Adipocyte (in vitro differentiated cells): ENCODE data around the gene MYO16.
A peak's percentile ranks its signal among the peaks of the same experiment; 100 is the strongest.

Experiments
- DNase-seq: peaks from one replicate; pipeline ENCODE4 v3.0.0-alpha.2; 2015; ENCODE audit warnings: low read depth
- H3K27me3 ChIP-seq: replicated peaks from 2 replicates; pipeline ENCODE4 v1.7.0; 2013; ENCODE audit warnings: mild to moderate bottlenecking, low read length, moderate library complexity; ENCODE audit not compliant: control insufficient read depth, insufficient read depth
- H3K36me3 ChIP-seq: 2 replicates; pipeline ENCODE4 v1.7.0; 2013; ENCODE audit warnings: low read length, mild to moderate bottlenecking, moderate library complexity; ENCODE audit not compliant: control insufficient read depth, insufficient read depth, severe bottlenecking
- H3K4me1 ChIP-seq: 2 replicates; pipeline ENCODE4 v1.7.0; 2013; ENCODE audit warnings: mild to moderate bottlenecking, low read length, moderate library complexity; ENCODE audit not compliant: control insufficient read depth, insufficient read depth
- H3K4me3 ChIP-seq: 2 replicates; pipeline ENCODE4 v1.7.0; 2013; ENCODE audit warnings: mild to moderate bottlenecking, low read length, moderate library complexity
- H3K9ac ChIP-seq: 2 replicates; pipeline ENCODE4 v1.7.0; 2013; ENCODE audit warnings: mild to moderate bottlenecking, low read length, moderate library complexity
- H3K9me3 ChIP-seq: 2 replicates; pipeline ENCODE4 v1.7.0; 2013; ENCODE audit warnings: mild to moderate bottlenecking, low read length, moderate library complexity; ENCODE audit not compliant: control insufficient read depth

MYO16 gene

DNA sequence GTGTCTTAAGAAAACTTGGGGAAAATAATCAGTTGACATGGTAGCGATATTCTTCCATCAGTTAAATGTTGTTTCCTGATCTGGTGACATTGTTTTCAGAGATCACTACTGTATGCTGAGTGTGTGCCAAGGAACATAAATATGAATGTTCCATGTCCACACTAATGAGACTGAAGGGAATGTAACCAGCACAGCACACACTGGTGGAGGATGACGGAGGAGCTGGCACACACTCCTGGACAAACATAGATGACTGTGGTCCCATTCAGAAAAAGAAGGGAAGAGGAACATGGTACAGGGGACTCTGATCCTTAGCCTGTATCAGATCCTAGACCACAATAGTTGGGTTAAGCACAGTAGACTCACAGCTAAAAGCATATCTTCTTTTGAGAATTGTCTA, 574.8 kb downstream of the MYO16 start:
- no peaks in the 10 kb centered on the region for H3K27me3 ChIP-seq
- no peak overlapping the region for H3K4me3 ChIP-seq
- H3K4me1 ChIP-seq: peaks cover 3% of the 10 kb centered on the region
- no peak for DNase-seq
- no peaks in the 10 kb centered on the region for H3K9me3 ChIP-seq
- H3K9ac ChIP-seq: no peak overlapping the region
- no peaks in the 10 kb centered on the region for H3K36me3 ChIP-seq

- H3K27me3 ChIP-seq: no peaks in the 10 kb centered on the region
- no peak overlapping the region for H3K4me3 ChIP-seq
- no peak for DNase-seq
- H3K9ac ChIP-seq: no peak overlapping the region
- no peaks in the 10 kb centered on the region for H3K9me3 ChIP-seq
- H3K36me3 ChIP-seq: no peaks in the 10 kb centered on the region
- H3K4me1 ChIP-seq: peaks cover 3% of the 10 kb centered on the region
Observed at GRCh38 chr13:109204657-109205056, 575.2 kb downstream of the MYO16 start.

DNA sequence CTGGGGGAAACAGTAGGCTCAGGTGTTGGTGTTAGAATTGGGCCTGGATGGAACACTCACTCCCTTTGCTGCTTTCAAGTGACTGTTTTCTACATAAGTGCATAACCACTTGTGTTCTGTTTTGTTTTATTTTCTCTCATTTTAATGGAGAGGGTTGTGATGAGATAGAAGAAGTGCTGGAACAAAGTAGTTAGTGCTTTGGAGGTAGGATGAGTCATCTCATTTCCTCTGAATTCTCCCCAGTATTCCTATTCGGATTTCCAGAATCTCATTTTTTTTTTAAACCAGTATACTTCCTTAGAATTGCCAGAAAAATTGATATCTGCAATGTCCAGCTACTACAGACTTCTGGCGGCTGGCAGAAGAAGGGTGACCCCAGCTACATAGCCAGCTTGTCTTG, 575.9 kb downstream of the MYO16 start:
- H3K4me3 ChIP-seq: no peak overlapping the region
- H3K9ac ChIP-seq: no peak overlapping the region
- DNase-seq: no peak
- H3K27me3 ChIP-seq: no peaks in the 10 kb centered on the region
- H3K9me3 ChIP-seq: no peaks in the 10 kb centered on the region
- no peaks in the 10 kb centered on the region for H3K36me3 ChIP-seq
- H3K4me1 ChIP-seq: peaks cover under 1% of the 10 kb centered on the region

DNA sequence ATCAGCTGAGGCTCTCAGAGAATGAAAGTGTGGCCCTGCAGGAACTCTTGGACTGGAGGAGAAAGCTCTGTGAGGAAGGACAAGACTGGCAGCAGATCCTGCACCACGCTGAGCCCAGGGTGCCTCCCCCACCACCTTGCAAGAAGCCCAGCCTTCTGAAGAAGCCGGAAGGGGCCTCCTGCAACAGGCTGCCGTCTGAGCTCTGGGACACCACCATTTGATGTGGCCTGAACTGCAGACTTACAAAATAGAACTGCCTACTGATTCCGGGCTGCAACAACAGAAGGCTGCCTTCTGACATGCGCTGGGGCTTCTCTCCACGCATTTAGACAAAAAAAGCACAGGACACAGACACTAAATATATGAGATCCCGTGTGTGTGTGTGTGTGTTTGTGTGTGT, 577.2 kb downstream of the MYO16 start:
- Histone ChIP-seq H3K27me3 (no peaks in the 10 kb centered on the region), H3K4me3 (no peak overlapping the region), H3K9me3 (no peaks in the 10 kb centered on the region), H3K36me3 (no peaks in the 10 kb centered on the region), H3K9ac (no peak overlapping the region), H3K4me1 (no peaks in the 10 kb centered on the region)
- no peak for DNase-seq

DNA sequence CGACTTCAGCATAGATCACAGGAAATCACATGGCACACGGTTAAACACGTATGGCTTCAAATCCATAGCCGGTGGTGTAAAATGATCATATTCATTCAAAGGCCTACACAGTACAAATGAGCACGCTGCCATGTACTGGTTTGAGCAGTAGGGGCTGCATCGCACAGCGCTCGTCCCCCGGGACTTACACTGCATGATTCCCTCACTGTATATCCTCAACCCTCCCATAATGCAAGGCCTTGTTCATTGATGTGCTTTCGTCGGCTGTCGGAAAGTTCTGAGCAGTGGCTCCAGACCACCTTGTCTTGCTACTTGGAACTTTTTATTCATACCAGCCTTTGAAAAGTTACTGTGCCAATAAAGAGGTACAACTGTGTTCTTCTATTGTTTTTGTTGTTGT, 578.2 kb downstream of the MYO16 start:
- no peaks in the 10 kb centered on the region for H3K36me3 ChIP-seq
- DNase-seq: no peak
- no peaks in the 10 kb centered on the region for H3K4me1 ChIP-seq
- H3K27me3 ChIP-seq: no peaks in the 10 kb centered on the region
- H3K4me3 ChIP-seq: no peak overlapping the region
- no peaks in the 10 kb centered on the region for H3K9me3 ChIP-seq
- no peak overlapping the region for H3K9ac ChIP-seq

GRCh38 chr13:109208522-109208921, 579.1 kb downstream of the MYO16 start:
- Histone ChIP-seq H3K9ac (no peak overlapping the region), H3K36me3 (no peaks in the 10 kb centered on the region), H3K9me3 (no peaks in the 10 kb centered on the region), H3K4me3 (no peak overlapping the region), H3K4me1 (no peaks in the 10 kb centered on the region), H3K27me3 (no peaks in the 10 kb centered on the region)
- DNase-seq: no peak

DNA sequence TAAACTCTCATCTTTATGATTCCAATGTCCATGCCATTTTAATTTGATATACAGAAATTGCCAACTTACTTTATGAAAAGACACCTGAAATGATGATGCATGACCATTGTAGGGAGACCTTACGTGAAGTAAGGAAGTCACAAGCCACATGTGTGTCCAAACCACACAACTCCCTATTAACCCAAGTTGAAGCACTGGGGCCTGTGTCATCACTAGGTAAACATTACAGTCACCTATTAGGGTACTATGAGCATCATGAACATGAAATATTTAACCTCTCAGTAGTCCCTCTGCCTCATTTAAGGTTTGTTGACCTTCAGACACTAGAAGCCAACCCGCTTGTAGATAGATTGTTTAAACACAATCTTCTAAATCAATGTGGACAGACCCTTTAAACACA, 580.1 kb downstream of the MYO16 start:
- no peak for DNase-seq
- H3K36me3 ChIP-seq: no peaks in the 10 kb centered on the region

DNA sequence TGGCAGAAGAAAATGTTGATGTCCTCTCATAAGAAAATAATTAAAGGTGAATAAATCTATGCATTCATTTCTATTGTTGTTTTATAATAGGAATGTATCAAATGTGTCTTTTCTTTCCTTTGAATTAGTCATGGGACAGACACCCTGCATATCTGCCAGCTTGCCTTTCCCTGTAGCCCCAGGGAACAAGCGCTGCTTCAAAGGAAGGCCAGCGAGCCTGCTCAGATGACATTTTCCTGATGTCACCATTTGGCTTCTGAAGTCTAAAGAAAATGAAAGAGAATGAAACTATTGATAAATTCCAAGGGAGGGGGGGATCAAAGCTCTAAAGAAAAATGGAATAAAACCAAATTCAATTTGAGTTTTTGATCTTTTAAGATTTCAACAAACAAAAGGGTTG, 582.2 kb downstream of the MYO16 start:
- H3K27me3 ChIP-seq: no peaks in the 10 kb centered on the region
- no peaks in the 10 kb centered on the region for H3K36me3 ChIP-seq
- no peaks in the 10 kb centered on the region for H3K9me3 ChIP-seq
- H3K9ac ChIP-seq: no peak overlapping the region
- no peak overlapping the region for H3K4me3 ChIP-seq
- DNase-seq: peak; percentile 59
- H3K4me1 ChIP-seq: no peaks in the 10 kb centered on the region

More for the DNA sequence above, 580.1 kb downstream of the MYO16 start:
- Histone ChIP-seq H3K9me3 (no peaks in the 10 kb centered on the region), H3K4me1 (no peaks in the 10 kb centered on the region), H3K27me3 (no peaks in the 10 kb centered on the region), H3K9ac (no peak overlapping the region), H3K4me3 (no peak overlapping the region)

GRCh38 chr13:109212650-109213049, 583.2 kb downstream of the MYO16 start:
- H3K4me1 ChIP-seq: no peaks in the 10 kb centered on the region
- no peak overlapping the region for H3K4me3 ChIP-seq
- H3K9me3 ChIP-seq: no peaks in the 10 kb centered on the region
- H3K27me3 ChIP-seq: no peaks in the 10 kb centered on the region
- H3K36me3 ChIP-seq: no peaks in the 10 kb centered on the region
- H3K9ac ChIP-seq: no peak overlapping the region
- no peak for DNase-seq

GRCh38 chr13:109213714-109214113, 584.3 kb downstream of the MYO16 start:
- Histone ChIP-seq H3K36me3 (no peaks in the 10 kb centered on the region), H3K9ac (no peak overlapping the region), H3K4me1 (no peaks in the 10 kb centered on the region), H3K27me3 (no peaks in the 10 kb centered on the region), H3K4me3 (no peak overlapping the region), H3K9me3 (no peaks in the 10 kb centered on the region)
- DNase-seq: no peak

GRCh38 chr13:109214393-109214792, 585.0 kb downstream of the MYO16 start:
- no peaks in the 10 kb centered on the region for H3K9me3 ChIP-seq
- no peak overlapping the region for H3K9ac ChIP-seq
- H3K4me3 ChIP-seq: no peak overlapping the region
- H3K27me3 ChIP-seq: no peaks in the 10 kb centered on the region
- no peak for DNase-seq
- no peaks in the 10 kb centered on the region for H3K4me1 ChIP-seq
- no peaks in the 10 kb centered on the region for H3K36me3 ChIP-seq

GRCh38 chr13:109215377-109215776, 586.0 kb downstream of the MYO16 start:
- no peaks in the 10 kb centered on the region for H3K9me3 ChIP-seq
- H3K36me3 ChIP-seq: no peaks in the 10 kb centered on the region
- H3K4me1 ChIP-seq: no peaks in the 10 kb centered on the region
- H3K27me3 ChIP-seq: no peaks in the 10 kb centered on the region
- no peak overlapping the region for H3K4me3 ChIP-seq
- H3K9ac ChIP-seq: no peak overlapping the region
- DNase-seq: no peak
